ENCODE results near the gene KANSL1.

GRCh38 chr17:46028374-46028773 is 164.9 kb downstream of the KANSL1 start:
- no peak for TF ChIP-seq CTCF (IDR thresholded peaks at IDR 0.05)
- no peak for TF ChIP-seq POLR2A (IDR thresholded peaks at IDR 0.05)
